Measurements from ENCODE around the gene RPL28.

The RPL28 gene

GRCh38 chr19:55348317-55349034 lies 37.3 kb upstream of the RPL28 start:
- Histone ChIP-seq H2AK5ac (ENCODE audit: low read depth, low read length) (peak overlapping the region; percentile 87), H3K4me3 (ENCODE audit: low read length in 2 of 2) (no peak overlapping the region), H3K36me3 (replicated peaks in 1 of 2; ENCODE audit: control insufficient read depth in 2 of 2, insufficient read depth in 2 of 2, low read length in 2 of 2) (peaks cover 17 to 39% of the 10 kb centered on the region in 2 donors), H3K4me2 (ENCODE audit: insufficient read depth, low read length, poor library complexity, severe bottlenecking) (no peak overlapping the region), H2AFZ (ENCODE audit: low read length) (no peak overlapping the region), H3K9ac (ENCODE audit: low read depth, low read length, poor library complexity) (peak overlapping the region; percentile 78), H3K23ac (ENCODE audit: low read depth, low read length, poor library complexity) (peak overlapping the region; percentile 81), H3K4ac (ENCODE audit: low read length) (no peak overlapping the region), H2BK120ac (ENCODE audit: low read depth, low read length) (no peak overlapping the region), H4K8ac (ENCODE audit: low read depth, low read length) (no peak overlapping the region), H3K79me1 (ENCODE audit: low read depth, low read length) (peaks cover 2% of the 10 kb centered on the region), H2BK15ac (ENCODE audit: low read length) (no peak overlapping the region), H4K91ac (ENCODE audit: low read depth, low read length, poor library complexity) (no peak overlapping the region), H3K27me3 (ENCODE audit: control insufficient read depth in 3 of 3, insufficient read depth in 3 of 3, low read depth in 1 of 3, low read length in 3 of 3) (peaks cover 0 to 25% (median 21%) of the 10 kb centered on the region in 3 experiments), H3K18ac (ENCODE audit: low read length) (peak overlapping the region; percentile 84), H3K9me3 (replicated peaks in 1 of 2; ENCODE audit: control insufficient read depth in 2 of 2, insufficient read depth in 1 of 2, low read depth in 1 of 2, low read length in 2 of 2) (peaks cover 0 to 2% of the 10 kb centered on the region in 2 donors), H3K14ac (ENCODE audit: low read length) (peak overlapping the region; percentile 95), H3K4me1 (ENCODE audit: control insufficient read depth in 2 of 2, insufficient read depth in 1 of 2, low read depth in 1 of 2, low read length in 2 of 2) (peaks cover 19 to 21% of the 10 kb centered on the region in 2 donors), H3K27ac (replicated peaks; ENCODE audit: low read length) (peak overlapping the region; percentile 46), H2BK12ac (ENCODE audit: low read length) (peak overlapping the region; percentile 73), H2BK5ac (ENCODE audit: low read length) (no peak overlapping the region)
- no CpG with 5 or more reads among the region's 22 CpGs for whole genome bisulfite sequencing, 2 donors (ENCODE audit: extremely low coverage in 2 of 2, insufficient read length in 2 of 2, insufficient replicate concordance in 1 of 2)
- no peak for DNase-seq (ENCODE audit: low spot score)

- H3K4me1 ChIP-seq (ENCODE audit: control insufficient read depth in 2 of 2, insufficient read depth in 1 of 2, low read depth in 1 of 2, low read length in 2 of 2): peaks cover 19 to 24% of the 10 kb centered on the region in 2 donors
- H2BK120ac ChIP-seq (ENCODE audit: low read depth, low read length): no peak overlapping the region
- peak overlapping the region; percentile 22 for H2BK12ac ChIP-seq (ENCODE audit: low read length)
- no peak overlapping the region for H3K27ac ChIP-seq (replicated peaks; ENCODE audit: low read length)
- H3K36me3 ChIP-seq (replicated peaks in 1 of 2; ENCODE audit: control insufficient read depth in 2 of 2, insufficient read depth in 2 of 2, low read length in 2 of 2): peaks cover 5 to 20% of the 10 kb centered on the region in 2 donors
- peak overlapping the region; percentile 89 for H3K14ac ChIP-seq (ENCODE audit: low read length)
- no peak overlapping the region for H4K8ac ChIP-seq (ENCODE audit: low read depth, low read length)
- peak overlapping the region; percentile 21 for H3K9ac ChIP-seq (ENCODE audit: low read depth, low read length, poor library complexity)
- no peak overlapping the region for H2BK15ac ChIP-seq (ENCODE audit: low read length)
- DNase-seq (ENCODE audit: low spot score): no peak
- H3K4me3 ChIP-seq (ENCODE audit: low read length in 2 of 2): no peak overlapping the region
- no peaks in the 10 kb centered on the region for H3K79me1 ChIP-seq (ENCODE audit: low read depth, low read length)
- peak overlapping the region; percentile 65 for H3K23ac ChIP-seq (ENCODE audit: low read depth, low read length, poor library complexity)
- peaks cover 7 to 46% (median 40%) of the 10 kb centered on the region in 3 experiments for H3K27me3 ChIP-seq (ENCODE audit: control insufficient read depth in 3 of 3, insufficient read depth in 3 of 3, low read depth in 1 of 3, low read length in 3 of 3)
- H4K91ac ChIP-seq (ENCODE audit: low read depth, low read length, poor library complexity): peak overlapping the region; percentile 92
- H3K18ac ChIP-seq (ENCODE audit: low read length): peak overlapping the region; percentile 71
- peaks cover 0 to 2% of the 10 kb centered on the region in 2 donors for H3K9me3 ChIP-seq (replicated peaks in 1 of 2; ENCODE audit: control insufficient read depth in 2 of 2, insufficient read depth in 1 of 2, low read depth in 1 of 2, low read length in 2 of 2)
- H2AFZ ChIP-seq (ENCODE audit: low read length): no peak overlapping the region
- H2AK5ac ChIP-seq (ENCODE audit: low read depth, low read length): peak overlapping the region; percentile 81
- WGBS, 2 donors (ENCODE audit: extremely low coverage in 2 of 2, insufficient read length in 2 of 2, insufficient replicate concordance in 1 of 2): no CpG with 5 or more reads among the region's 11 CpGs
- no peak overlapping the region for H3K4me2 ChIP-seq (ENCODE audit: insufficient read depth, low read length, poor library complexity, severe bottlenecking)
- peak overlapping the region; percentile 27 for H3K4ac ChIP-seq (ENCODE audit: low read length)
- peak overlapping the region; percentile 24 for H2BK5ac ChIP-seq (ENCODE audit: low read length)
Observed at GRCh38 chr19:55350620-55351315, 35.0 kb upstream of the RPL28 start.

GRCh38 chr19:55352040-55352439 lies 33.7 kb upstream of the RPL28 start:
- H3K23ac ChIP-seq (ENCODE audit: low read depth, low read length, poor library complexity): peak overlapping the region; percentile 50
- H2AFZ ChIP-seq (ENCODE audit: low read length): no peak overlapping the region
- H3K36me3 ChIP-seq (replicated peaks in 1 of 2; ENCODE audit: control insufficient read depth in 2 of 2, insufficient read depth in 2 of 2, low read length in 2 of 2): peaks cover 3 to 12% of the 10 kb centered on the region in 2 donors
- no peak overlapping the region for H3K4me2 ChIP-seq (ENCODE audit: insufficient read depth, low read length, poor library complexity, severe bottlenecking)
- H2BK12ac ChIP-seq (ENCODE audit: low read length): no peak overlapping the region
- H3K9ac ChIP-seq (ENCODE audit: low read depth, low read length, poor library complexity): peak overlapping the region; percentile 60
- peaks cover 0 to 2% of the 10 kb centered on the region in 2 donors for H3K9me3 ChIP-seq (replicated peaks in 1 of 2; ENCODE audit: control insufficient read depth in 2 of 2, insufficient read depth in 1 of 2, low read depth in 1 of 2, low read length in 2 of 2)
- H3K27me3 ChIP-seq (ENCODE audit: control insufficient read depth in 3 of 3, insufficient read depth in 3 of 3, low read depth in 1 of 3, low read length in 3 of 3): peaks cover 7 to 53% (median 52%) of the 10 kb centered on the region in 3 experiments
- peaks cover 19 to 24% of the 10 kb centered on the region in 2 donors for H3K4me1 ChIP-seq (ENCODE audit: control insufficient read depth in 2 of 2, insufficient read depth in 1 of 2, low read depth in 1 of 2, low read length in 2 of 2)
- H2BK120ac ChIP-seq (ENCODE audit: low read depth, low read length): no peak overlapping the region
- H3K79me1 ChIP-seq (ENCODE audit: low read depth, low read length): no peaks in the 10 kb centered on the region
- no peak overlapping the region for H3K14ac ChIP-seq (ENCODE audit: low read length)
- H2AK5ac ChIP-seq (ENCODE audit: low read depth, low read length): peak overlapping the region; percentile 27
- H2BK15ac ChIP-seq (ENCODE audit: low read length): no peak overlapping the region
- no peak overlapping the region for H3K4me3 ChIP-seq (ENCODE audit: low read length in 2 of 2)
- DNase-seq (ENCODE audit: low spot score): no peak
- no peak overlapping the region for H3K27ac ChIP-seq (replicated peaks; ENCODE audit: low read length)
- H3K18ac ChIP-seq (ENCODE audit: low read length): peak overlapping the region; percentile 67
- no peak overlapping the region for H4K8ac ChIP-seq (ENCODE audit: low read depth, low read length)
- WGBS, 2 donors (ENCODE audit: extremely low coverage in 2 of 2, insufficient read length in 2 of 2, insufficient replicate concordance in 1 of 2): no CpG with 5 or more reads among the region's 6 CpGs
- no peak overlapping the region for H3K4ac ChIP-seq (ENCODE audit: low read length)
- H4K91ac ChIP-seq (ENCODE audit: low read depth, low read length, poor library complexity): no peak overlapping the region
- H2BK5ac ChIP-seq (ENCODE audit: low read length): no peak overlapping the region

- Histone ChIP-seq H4K91ac (ENCODE audit: low read depth, low read length, poor library complexity) (no peak overlapping the region), H3K36me3 (replicated peaks in 1 of 2; ENCODE audit: control insufficient read depth in 2 of 2, insufficient read depth in 2 of 2, low read length in 2 of 2) (peaks cover 2 to 6% of the 10 kb centered on the region in 2 donors), H2BK15ac (ENCODE audit: low read length) (peak overlapping the region; percentile 17), H3K4me2 (ENCODE audit: insufficient read depth, low read length, poor library complexity, severe bottlenecking) (no peak overlapping the region), H2BK5ac (ENCODE audit: low read length) (no peak overlapping the region), H3K14ac (ENCODE audit: low read length) (no peak overlapping the region), H3K4me3 (ENCODE audit: low read length in 2 of 2) (no peak overlapping the region), H2BK120ac (ENCODE audit: low read depth, low read length) (no peak overlapping the region), H3K4ac (ENCODE audit: low read length) (no peak overlapping the region), H2AFZ (ENCODE audit: low read length) (no peak overlapping the region), H2BK12ac (ENCODE audit: low read length) (no peak overlapping the region), H3K27me3 (ENCODE audit: control insufficient read depth in 3 of 3, insufficient read depth in 3 of 3, low read depth in 1 of 3, low read length in 3 of 3) (peaks cover 7 to 59% (median 56%) of the 10 kb centered on the region in 3 experiments), H3K18ac (ENCODE audit: low read length) (no peak overlapping the region), H3K79me1 (ENCODE audit: low read depth, low read length) (no peaks in the 10 kb centered on the region), H3K9ac (ENCODE audit: low read depth, low read length, poor library complexity) (no peak overlapping the region), H4K8ac (ENCODE audit: low read depth, low read length) (no peak overlapping the region), H3K9me3 (replicated peaks in 1 of 2; ENCODE audit: control insufficient read depth in 2 of 2, insufficient read depth in 1 of 2, low read depth in 1 of 2, low read length in 2 of 2) (peaks cover 0 to 2% of the 10 kb centered on the region in 2 donors), H3K23ac (ENCODE audit: low read depth, low read length, poor library complexity) (no peak overlapping the region), H2AK5ac (ENCODE audit: low read depth, low read length) (peak overlapping the region; percentile 36), H3K4me1 (ENCODE audit: control insufficient read depth in 2 of 2, insufficient read depth in 1 of 2, low read depth in 1 of 2, low read length in 2 of 2) (peaks cover 18 to 24% of the 10 kb centered on the region in 2 donors), H3K27ac (replicated peaks; ENCODE audit: low read length) (no peak overlapping the region)
- no peak for DNase-seq (ENCODE audit: low spot score)
- no CpG with 5 or more reads among the region's 25 CpGs for WGBS, 2 donors (ENCODE audit: extremely low coverage in 2 of 2, insufficient read length in 2 of 2, insufficient replicate concordance in 1 of 2)
Observed at GRCh38 chr19:55352549-55353145, 33.1 kb upstream of the RPL28 start.

All from neuronal stem cell (in vitro differentiated cells).